Measurements from ENCODE around the gene TPCN2.

TPCN2 gene

DNA sequence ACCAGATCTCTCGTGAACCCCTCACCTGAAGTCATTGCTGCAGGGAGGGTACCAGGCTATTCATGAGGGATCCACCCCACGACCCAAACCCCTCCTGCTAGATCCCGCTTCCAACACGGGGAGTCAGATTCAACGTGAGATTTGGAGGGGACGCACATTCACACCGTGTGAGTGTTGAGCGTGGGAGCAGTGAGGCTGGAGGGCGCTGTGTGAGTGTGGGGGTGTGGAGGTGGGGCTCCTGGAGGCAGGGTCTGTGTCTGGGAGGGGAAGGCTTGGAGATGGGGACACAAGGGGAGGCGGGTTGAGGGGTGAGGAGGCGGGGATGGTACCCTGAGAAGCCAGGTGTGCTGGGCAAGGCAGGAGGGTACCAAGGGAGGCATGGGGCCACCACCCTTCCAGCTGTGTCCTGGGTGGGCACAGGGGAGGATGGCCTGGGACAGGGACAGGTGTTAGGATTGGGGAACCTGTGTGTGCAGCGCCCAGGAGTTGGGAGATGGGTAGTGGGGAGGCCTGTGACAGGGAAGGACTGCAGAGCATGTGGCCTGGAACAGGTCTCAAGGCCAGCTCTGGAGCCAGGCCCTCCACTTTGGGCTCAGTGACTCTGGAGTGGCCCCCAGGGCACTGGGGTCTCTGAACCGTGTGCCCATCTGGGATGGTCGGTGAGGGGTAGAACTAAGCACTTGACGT lies 13.6 kb downstream of the TPCN2 start:
- TF ChIP-seq, protein P1, sequence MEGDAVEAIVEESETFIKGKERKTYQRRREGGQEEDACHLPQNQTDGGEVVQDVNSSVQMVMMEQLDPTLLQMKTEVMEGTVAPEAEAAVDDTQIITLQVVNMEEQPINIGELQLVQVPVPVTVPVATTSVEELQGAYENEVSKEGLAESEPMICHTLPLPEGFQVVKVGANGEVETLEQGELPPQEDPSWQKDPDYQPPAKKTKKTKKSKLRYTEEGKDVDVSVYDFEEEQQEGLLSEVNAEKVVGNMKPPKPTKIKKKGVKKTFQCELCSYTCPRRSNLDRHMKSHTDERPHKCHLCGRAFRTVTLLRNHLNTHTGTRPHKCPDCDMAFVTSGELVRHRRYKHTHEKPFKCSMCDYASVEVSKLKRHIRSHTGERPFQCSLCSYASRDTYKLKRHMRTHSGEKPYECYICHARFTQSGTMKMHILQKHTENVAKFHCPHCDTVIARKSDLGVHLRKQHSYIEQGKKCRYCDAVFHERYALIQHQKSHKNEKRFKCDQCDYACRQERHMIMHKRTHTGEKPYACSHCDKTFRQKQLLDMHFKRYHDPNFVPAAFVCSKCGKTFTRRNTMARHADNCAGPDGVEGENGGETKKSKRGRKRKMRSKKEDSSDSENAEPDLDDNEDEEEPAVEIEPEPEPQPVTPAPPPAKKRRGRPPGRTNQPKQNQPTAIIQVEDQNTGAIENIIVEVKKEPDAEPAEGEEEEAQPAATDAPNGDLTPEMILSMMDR (conservative IDR thresholded peaks at IDR 0.05; ENCODE audit: low read depth, low read length), result no peak

DNA sequence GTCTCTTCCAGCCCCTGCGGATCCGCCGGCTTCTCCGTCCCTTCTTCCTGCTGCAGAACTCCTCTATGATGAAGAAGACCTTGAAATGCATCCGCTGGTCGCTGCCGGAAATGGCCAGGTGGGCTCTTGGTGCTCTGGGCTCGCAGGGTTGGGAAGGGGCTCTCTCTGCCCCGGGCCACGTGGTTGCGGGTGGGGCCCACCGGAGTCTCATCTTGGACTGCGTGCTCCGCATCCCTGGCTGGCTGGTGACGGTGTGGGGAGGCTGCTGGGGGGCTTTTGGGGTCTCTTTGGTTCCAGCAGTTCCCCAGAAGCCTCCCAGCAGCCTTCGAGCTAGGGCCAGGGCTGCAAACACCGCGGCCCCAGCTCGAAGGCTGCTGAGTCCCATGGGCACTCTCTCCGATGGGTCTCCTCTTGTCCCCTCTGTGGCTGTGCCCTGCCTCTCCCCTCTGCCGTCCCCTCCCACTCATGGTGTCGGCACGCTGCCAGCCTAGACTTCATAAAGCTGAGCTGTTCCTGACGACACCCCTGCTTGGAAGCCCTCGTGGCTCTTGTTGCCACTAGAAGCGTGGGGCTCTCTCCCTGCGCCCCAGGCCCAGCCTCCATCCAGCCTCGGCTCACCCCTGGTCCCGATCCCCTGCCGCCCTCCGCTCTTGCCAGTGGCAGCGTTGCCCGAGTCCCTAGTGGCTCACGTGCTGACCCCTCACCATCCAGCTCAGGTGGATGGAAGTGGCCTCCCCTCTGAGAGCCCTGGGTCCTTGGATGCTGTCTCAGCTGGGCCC lies 14.3 kb downstream of the TPCN2 start:
- Histone ChIP-seq H4K20me1 (ENCODE audit: insufficient read depth) (no peaks in the 10 kb centered on the region), H2AFZ (ENCODE audit: low read depth) (no peak overlapping the region), H3K27ac (no peak overlapping the region), H3K27me3 (ENCODE audit: insufficient read depth, low read depth) (no peaks in the 10 kb centered on the region), H3K4me2 (no peak overlapping the region), H3K9ac (no peak overlapping the region), H3K4me3 (IDR thresholded peaks at IDR 0.05; ENCODE audit: insufficient read depth, low read depth, low read length) (no peak overlapping the region), H3K36me3 (ENCODE audit: insufficient read depth) (no peaks in the 10 kb centered on the region), H3K4me1 (ENCODE audit: low read depth, poor library complexity, severe bottlenecking) (no peaks in the 10 kb centered on the region), H3K79me2 (ENCODE audit: insufficient read depth, low read depth) (no peaks in the 10 kb centered on the region)
- TF ChIP-seq, protein P1 (conservative IDR thresholded peaks at IDR 0.05; ENCODE audit: low read depth, low read length), result no peak

More for the DNA sequence above, 13.6 kb downstream of the TPCN2 start:
- Histone ChIP-seq H3K36me3 (ENCODE audit: insufficient read depth) (no peaks in the 10 kb centered on the region), H3K27ac (no peak overlapping the region), H3K4me1 (ENCODE audit: low read depth, poor library complexity, severe bottlenecking) (peaks cover under 1% of the 10 kb centered on the region), H3K4me2 (no peak overlapping the region), H3K79me2 (ENCODE audit: insufficient read depth, low read depth) (no peaks in the 10 kb centered on the region), H3K4me3 (IDR thresholded peaks at IDR 0.05; ENCODE audit: insufficient read depth, low read depth, low read length) (no peak overlapping the region), H3K9ac (no peak overlapping the region), H3K27me3 (ENCODE audit: insufficient read depth, low read depth) (no peaks in the 10 kb centered on the region), H2AFZ (ENCODE audit: low read depth) (no peak overlapping the region), H4K20me1 (ENCODE audit: insufficient read depth) (no peaks in the 10 kb centered on the region)

DNA sequence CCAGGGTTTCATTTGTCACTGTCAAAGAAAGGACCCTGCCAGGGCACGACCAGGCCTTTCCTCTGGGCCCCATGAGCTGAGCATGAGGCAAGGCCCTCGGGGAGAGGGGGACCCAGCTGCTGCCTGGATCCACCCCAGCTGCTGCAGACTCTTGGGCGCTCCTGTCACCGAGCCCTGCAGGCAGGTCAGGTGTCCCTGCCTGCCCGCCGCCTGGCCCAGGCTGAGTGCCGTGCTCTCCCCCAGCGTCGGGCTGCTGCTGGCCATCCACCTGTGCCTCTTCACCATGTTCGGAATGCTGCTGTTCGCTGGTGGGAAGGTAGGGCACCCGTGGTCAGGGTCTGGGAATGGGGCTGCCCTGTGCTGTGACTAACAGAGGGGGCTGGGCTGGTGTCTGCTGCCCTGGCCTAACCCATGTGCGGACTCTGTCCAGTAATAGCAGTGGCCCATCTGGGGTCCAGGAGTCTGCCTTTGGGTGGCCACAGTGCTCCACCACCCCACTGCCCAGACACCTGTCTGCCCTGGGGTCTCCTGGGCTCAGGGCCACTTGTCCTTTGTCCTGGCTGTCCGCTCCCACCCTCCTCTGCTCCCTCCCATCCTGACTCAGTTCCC lies 15.0 kb downstream of the TPCN2 start:
- no peak overlapping the region for H3K4me3 ChIP-seq (IDR thresholded peaks at IDR 0.05; ENCODE audit: insufficient read depth, low read depth, low read length)
- H3K79me2 ChIP-seq (ENCODE audit: insufficient read depth, low read depth), result no peaks in the 10 kb centered on the region
- H3K9ac ChIP-seq, result no peak overlapping the region
- TF ChIP-seq, protein P1 (conservative IDR thresholded peaks at IDR 0.05; ENCODE audit: low read depth, low read length), result no peak
- no peak overlapping the region for H3K4me2 ChIP-seq
- no peak overlapping the region for H3K27ac ChIP-seq
- no peaks in the 10 kb centered on the region for H3K4me1 ChIP-seq (ENCODE audit: low read depth, poor library complexity, severe bottlenecking)
- H3K36me3 ChIP-seq (ENCODE audit: insufficient read depth), result no peaks in the 10 kb centered on the region
- H4K20me1 ChIP-seq (ENCODE audit: insufficient read depth), result no peaks in the 10 kb centered on the region
- H2AFZ ChIP-seq (ENCODE audit: low read depth), result no peak overlapping the region
- H3K27me3 ChIP-seq (ENCODE audit: insufficient read depth, low read depth), result no peaks in the 10 kb centered on the region

DNA sequence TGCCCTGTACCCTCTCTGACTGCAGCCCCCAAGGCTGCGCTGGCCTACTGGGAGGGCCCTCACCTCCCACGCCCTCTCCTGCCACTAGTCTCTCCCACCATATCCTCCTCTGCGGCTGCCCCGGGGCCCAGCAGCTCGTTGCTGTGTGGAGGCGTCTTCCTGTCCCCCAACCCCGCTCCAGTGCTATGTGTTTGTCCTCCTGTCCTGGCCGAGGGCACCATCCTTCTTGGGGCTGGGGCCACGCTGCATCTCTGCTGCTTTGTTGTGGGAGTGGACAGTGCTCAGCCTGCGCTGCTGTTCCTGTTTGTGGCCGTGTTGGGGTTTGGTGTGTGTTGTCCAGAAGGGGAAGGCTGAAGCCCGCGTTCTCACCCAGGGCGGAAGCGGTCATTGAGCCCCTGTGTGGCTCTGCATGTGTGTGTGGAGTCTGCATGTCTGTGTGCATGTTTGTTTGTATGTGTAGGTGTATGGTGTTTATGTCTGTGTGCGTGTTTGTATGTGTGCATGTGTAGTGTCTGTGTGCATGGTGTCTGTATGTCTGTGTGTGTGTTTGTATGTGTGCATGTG lies 15.7 kb downstream of the TPCN2 start:
- H3K4me1 ChIP-seq (ENCODE audit: low read depth, poor library complexity, severe bottlenecking), result no peaks in the 10 kb centered on the region
- H3K9ac ChIP-seq, result no peak overlapping the region
- H4K20me1 ChIP-seq (ENCODE audit: insufficient read depth), result no peaks in the 10 kb centered on the region
- TF ChIP-seq, protein P1 (conservative IDR thresholded peaks at IDR 0.05; ENCODE audit: low read depth, low read length), result no peak
- H3K36me3 ChIP-seq (ENCODE audit: insufficient read depth), result no peaks in the 10 kb centered on the region
- no peak overlapping the region for H3K27ac ChIP-seq
- no peaks in the 10 kb centered on the region for H3K27me3 ChIP-seq (ENCODE audit: insufficient read depth, low read depth)
- H2AFZ ChIP-seq (ENCODE audit: low read depth), result no peak overlapping the region
- H3K4me3 ChIP-seq (IDR thresholded peaks at IDR 0.05; ENCODE audit: insufficient read depth, low read depth, low read length), result no peak overlapping the region
- no peak overlapping the region for H3K4me2 ChIP-seq
- no peaks in the 10 kb centered on the region for H3K79me2 ChIP-seq (ENCODE audit: insufficient read depth, low read depth)

All from KMS-11 (cell line).